Thoracic aorta (tissue), 2 donors: ENCODE data around the gene RFX1. TPM values are rescaled to one million over a fixed set of nuclear protein-coding genes. Genes with fewer than 3 reads are reported as not detected.
A peak's percentile ranks its signal among the peaks of the same experiment; 100 is the strongest.
"Not testable (repeated sequence)": the region's sequence is repeated elsewhere in the genome, so short reads cannot be mapped to it uniquely, and the experiment has no call there.

Experiments used
- ATAC-seq: fragments of 150-250 bp; one replicate; pipeline ENCODE4 v1.8.0; 2017; ENCODE audit warnings: low read depth; ENCODE audit not compliant: insufficient number of reproducible peaks, low FRiP score
- DNase-seq: peaks from one replicate; pipeline ENCODE4 v3.0.0-alpha.2; 2020; ENCODE audit warnings: low spot score
- H3K27ac ChIP-seq, 2 donors: fragments of 200-600 bp; sonication (generic); 1 replicate in 1 of 2; 2 replicates in 1 of 2; pipeline ENCODE4 v1.5.1; 2016; ENCODE audit warnings: mild to moderate bottlenecking in 2 of 2, moderate library complexity in 2 of 2
- H3K27me3 ChIP-seq: fragments of 200-600 bp; sonication (generic); replicated peaks from 2 replicates; pipeline ENCODE4 v1.6.0; 2016; ENCODE audit warnings: mild to moderate bottlenecking; ENCODE audit not compliant: insufficient read depth
- H3K36me3 ChIP-seq: fragments of 200-600 bp; sonication (generic); one replicate; pipeline ENCODE4 v1.5.1; 2016
- H3K4me1 ChIP-seq, 2 donors: fragments of 200-600 bp; sonication (generic); 1 replicate in 1 of 2; 2 replicates in 1 of 2; pipeline versions ENCODE4 v1.5.1 to v1.6.0; 2016; ENCODE audit warnings: low read depth in 2 of 2, mild to moderate bottlenecking in 1 of 2; ENCODE audit not compliant: control insufficient read depth in 1 of 2
- H3K4me3 ChIP-seq: fragments of 200-600 bp; sonication (generic); 2 replicates; pipeline ENCODE4 v1.5.1; 2016; ENCODE audit warnings: mild to moderate bottlenecking
- H3K9me3 ChIP-seq: fragments of 200-600 bp; sonication (generic); 2 replicates; pipeline ENCODE4 v1.5.1; 2016
- total RNA-seq, 2 donors: library from RNA; depleted of rRNA; stranded (reverse); fragments of >200 nt; gene quantifications; one replicate each; pipeline versions ENCODE4 v1.1.0 to v1.2.3, GENCODE V29; 2016
- TF ChIP-seq, protein P1 (sequence below): fragments of 200-600 bp; sonication (generic); IDR thresholded peaks from one replicate; pipeline ENCODE4 v1.5.1; 2019; ENCODE audit warnings: antibody characterized with exemption

The RFX1 gene
- total RNA-seq, 2 donors from 2014 or later, result 3.0 to 5.7 TPM

- H3K27ac ChIP-seq, result no peak overlapping the region
- peaks cover 0 to 3% of the 10 kb centered on the region in 2 donors for H3K4me1 ChIP-seq
- TF ChIP-seq, protein P1, sequence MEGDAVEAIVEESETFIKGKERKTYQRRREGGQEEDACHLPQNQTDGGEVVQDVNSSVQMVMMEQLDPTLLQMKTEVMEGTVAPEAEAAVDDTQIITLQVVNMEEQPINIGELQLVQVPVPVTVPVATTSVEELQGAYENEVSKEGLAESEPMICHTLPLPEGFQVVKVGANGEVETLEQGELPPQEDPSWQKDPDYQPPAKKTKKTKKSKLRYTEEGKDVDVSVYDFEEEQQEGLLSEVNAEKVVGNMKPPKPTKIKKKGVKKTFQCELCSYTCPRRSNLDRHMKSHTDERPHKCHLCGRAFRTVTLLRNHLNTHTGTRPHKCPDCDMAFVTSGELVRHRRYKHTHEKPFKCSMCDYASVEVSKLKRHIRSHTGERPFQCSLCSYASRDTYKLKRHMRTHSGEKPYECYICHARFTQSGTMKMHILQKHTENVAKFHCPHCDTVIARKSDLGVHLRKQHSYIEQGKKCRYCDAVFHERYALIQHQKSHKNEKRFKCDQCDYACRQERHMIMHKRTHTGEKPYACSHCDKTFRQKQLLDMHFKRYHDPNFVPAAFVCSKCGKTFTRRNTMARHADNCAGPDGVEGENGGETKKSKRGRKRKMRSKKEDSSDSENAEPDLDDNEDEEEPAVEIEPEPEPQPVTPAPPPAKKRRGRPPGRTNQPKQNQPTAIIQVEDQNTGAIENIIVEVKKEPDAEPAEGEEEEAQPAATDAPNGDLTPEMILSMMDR, result no peak
- H3K27me3 ChIP-seq, result no peaks in the 10 kb centered on the region
- ATAC-seq (no peak), DNase-seq (no peak)
- H3K9me3 ChIP-seq, result no peaks in the 10 kb centered on the region
- H3K36me3 ChIP-seq, result no peaks in the 10 kb centered on the region
- H3K4me3 ChIP-seq, result no peak overlapping the region
Observed at GRCh38 chr19:14053032-14053431, 46.9 kb upstream of the RFX1 start.

DNA sequence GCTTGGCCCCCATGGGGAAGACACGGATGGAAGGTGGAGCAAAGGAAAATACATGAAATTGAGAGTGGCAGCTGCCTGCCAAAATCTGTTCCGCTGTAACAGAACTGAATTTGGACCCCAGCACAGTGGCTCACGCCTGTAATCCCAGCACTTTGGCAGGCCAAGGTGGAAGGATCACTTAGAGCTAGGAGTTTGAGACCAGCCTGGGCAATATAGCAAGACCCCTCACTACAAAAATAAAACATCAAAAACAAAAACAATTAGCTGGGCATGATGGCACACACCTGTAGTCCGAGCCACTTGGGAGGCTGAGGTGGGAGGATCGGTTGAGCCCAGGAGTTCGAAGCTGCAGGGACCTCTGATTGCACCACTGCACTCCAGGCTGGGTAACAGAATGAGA lies 46.4 kb upstream of the RFX1 start:
- Histone ChIP-seq H3K36me3 (no peaks in the 10 kb centered on the region), H3K9me3 (no peaks in the 10 kb centered on the region), H3K4me1 (no peaks in the 10 kb centered on the region), H3K27me3 (no peaks in the 10 kb centered on the region), H3K27ac (no peak overlapping the region), H3K4me3 (no peak overlapping the region)
- TF ChIP-seq, protein P1, result no peak
- ATAC-seq, result no peak
- DNase-seq, result no peak

- TF ChIP-seq, protein P1, result no peak
- no peak for ATAC-seq
- no peaks in the 10 kb centered on the region for H3K36me3 ChIP-seq
- no peaks in the 10 kb centered on the region for H3K9me3 ChIP-seq
- H3K27me3 ChIP-seq, result no peaks in the 10 kb centered on the region
- no peak overlapping the region for H3K27ac ChIP-seq
- H3K4me3 ChIP-seq, result no peak overlapping the region
- no peak for DNase-seq
- no peaks in the 10 kb centered on the region for H3K4me1 ChIP-seq
Observed at GRCh38 chr19:14051980-14052379, 45.9 kb upstream of the RFX1 start.

DNA sequence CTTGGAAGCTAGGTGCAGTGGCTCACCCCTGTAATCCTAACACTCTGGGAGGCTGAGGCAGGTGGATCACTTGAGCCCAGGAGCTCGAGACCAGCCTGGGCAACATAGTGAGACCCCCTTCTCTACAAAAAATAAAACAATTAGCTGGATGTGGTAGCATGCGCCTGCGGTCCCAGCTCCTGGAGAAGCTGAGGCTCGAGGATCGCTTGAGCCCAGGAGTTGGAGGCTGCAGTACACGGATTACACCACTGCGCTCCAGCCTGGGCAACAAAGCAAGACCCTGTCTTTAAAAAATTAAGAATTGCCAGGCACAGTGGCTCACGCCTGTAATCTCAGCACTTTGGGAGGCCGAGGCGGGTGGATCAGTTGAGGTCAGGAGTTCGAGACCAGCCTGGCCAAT lies 44.8 kb upstream of the RFX1 start:
- not testable (repeated sequence) for H3K9me3 ChIP-seq, DNase-seq, H3K27me3 ChIP-seq, H3K4me3 ChIP-seq, H3K36me3 ChIP-seq, ATAC-seq, H3K4me1 ChIP-seq, H3K27ac ChIP-seq

DNA sequence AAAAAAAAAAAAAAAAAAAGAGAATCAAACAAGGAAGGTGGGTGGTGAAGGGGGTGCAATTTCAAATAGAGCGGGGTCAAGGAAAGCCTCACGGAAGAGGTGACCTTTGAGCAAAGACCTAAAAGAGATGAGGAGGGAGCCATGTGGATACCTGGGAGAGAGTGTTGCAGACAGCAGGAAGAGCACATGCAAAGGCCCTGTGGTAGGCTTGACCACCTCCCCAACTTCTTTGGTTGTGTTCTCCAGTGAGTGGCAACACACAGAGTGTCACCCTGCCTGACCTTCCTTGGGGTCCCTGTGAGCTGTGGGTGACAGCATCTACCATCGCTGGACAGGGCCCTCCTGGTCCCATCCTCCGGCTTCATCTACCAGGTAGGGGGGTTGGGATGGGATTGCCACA lies 44.4 kb upstream of the RFX1 start:
- TF ChIP-seq, protein P1, result no peak
- DNase-seq (no peak), ATAC-seq (no peak)
- Histone ChIP-seq H3K36me3 (no peaks in the 10 kb centered on the region), H3K4me1 (no peaks in the 10 kb centered on the region), H3K27ac (no peak overlapping the region), H3K9me3 (no peaks in the 10 kb centered on the region), H3K4me3 (no peak overlapping the region), H3K27me3 (no peaks in the 10 kb centered on the region)

GRCh38 chr19:14048443-14049153 lies 42.5 kb upstream of the RFX1 start:
- H3K27ac ChIP-seq, result no peak overlapping the region
- no peaks in the 10 kb centered on the region for H3K27me3 ChIP-seq
- ATAC-seq (no peak), DNase-seq (no peak)
- H3K9me3 ChIP-seq, result no peaks in the 10 kb centered on the region
- no peaks in the 10 kb centered on the region for H3K36me3 ChIP-seq
- no peak overlapping the region for H3K4me3 ChIP-seq
- TF ChIP-seq, protein P1, result peak; percentile 73
- no peaks in the 10 kb centered on the region for H3K4me1 ChIP-seq

DNA sequence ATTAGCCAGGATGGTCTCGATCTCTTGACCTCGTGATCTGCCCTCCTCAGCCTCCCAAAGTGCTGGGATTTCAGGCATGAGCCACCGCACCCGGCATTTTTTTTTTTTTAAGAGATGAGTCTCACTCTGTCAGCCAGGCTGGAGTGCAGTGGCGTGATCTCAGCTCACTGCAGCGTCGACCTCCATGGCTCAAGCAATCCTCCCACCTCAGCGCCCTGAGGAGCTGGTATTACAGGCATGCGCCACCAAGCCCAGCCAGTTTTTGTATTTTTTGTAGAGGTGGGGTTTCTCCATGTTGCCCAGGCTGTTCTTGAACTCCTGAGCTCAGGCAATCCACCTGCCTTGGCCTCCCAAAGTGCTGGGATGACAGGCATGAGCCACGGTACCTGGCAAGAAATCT lies 41.7 kb upstream of the RFX1 start:
- not testable (repeated sequence) for H3K27ac ChIP-seq, H3K27me3 ChIP-seq, ATAC-seq, H3K4me1 ChIP-seq, H3K4me3 ChIP-seq, H3K36me3 ChIP-seq, H3K9me3 ChIP-seq, DNase-seq
